ENCODE data around the gene FNIP2.

DNA sequence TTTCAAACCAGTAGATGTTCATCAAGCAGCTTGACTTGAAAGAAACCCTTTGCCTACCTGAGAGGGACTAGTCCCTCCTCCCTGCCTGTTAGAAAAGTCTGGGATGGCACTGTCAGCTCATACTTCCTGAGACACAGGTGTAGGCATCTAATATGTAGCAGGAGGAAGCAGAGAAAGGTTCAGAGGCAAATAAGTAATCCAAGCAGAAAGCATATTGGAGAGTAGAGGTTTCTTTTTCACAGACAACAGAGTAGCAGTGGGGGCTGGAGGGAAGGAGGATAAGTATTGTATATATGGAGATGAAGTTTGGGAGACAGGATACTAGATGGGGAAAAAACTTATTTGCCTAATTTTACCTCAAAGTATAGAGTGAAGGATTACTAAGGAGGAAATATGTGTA lies 81.5 kb downstream of the FNIP2 start:
- no peak for TF ChIP-seq CTCF (IDR thresholded peaks at IDR 0.05)
- no peak for TF ChIP-seq POLR2A (IDR thresholded peaks at IDR 0.05)
